Left renal pelvis (tissue), 4 donors: ENCODE data around the gene QRFP. TPM values are rescaled to one million over a fixed set of nuclear protein-coding genes. Genes with fewer than 3 reads are reported as not detected.
A peak's percentile ranks its signal among the peaks of the same experiment; 100 is the strongest.

Experiments used
- DNase-seq, 4 donors: peaks; one replicate each; pipeline ENCODE4 v3.0.0-alpha.2; 2013; ENCODE audit warnings: low read depth in 4 of 4, low spot score in 3 of 4
- polyA plus RNA-seq, 4 donors: library from polyadenylated mRNA; unstranded; fragments of 120-200 nt; gene quantifications; one replicate each; pipeline ENCODE4 v1.2.1, GENCODE V29; 2013; ENCODE audit not compliant: insufficient read length in 4 of 4

QRFP gene
- polyA plus RNA-seq, 4 donors, result 0.37 to 0.61 (median 0.59) TPM

- DNase-seq, result no peak
Observed at GRCh38 chr9:130878295-130878694, 18.3 kb downstream of the QRFP start.

DNA sequence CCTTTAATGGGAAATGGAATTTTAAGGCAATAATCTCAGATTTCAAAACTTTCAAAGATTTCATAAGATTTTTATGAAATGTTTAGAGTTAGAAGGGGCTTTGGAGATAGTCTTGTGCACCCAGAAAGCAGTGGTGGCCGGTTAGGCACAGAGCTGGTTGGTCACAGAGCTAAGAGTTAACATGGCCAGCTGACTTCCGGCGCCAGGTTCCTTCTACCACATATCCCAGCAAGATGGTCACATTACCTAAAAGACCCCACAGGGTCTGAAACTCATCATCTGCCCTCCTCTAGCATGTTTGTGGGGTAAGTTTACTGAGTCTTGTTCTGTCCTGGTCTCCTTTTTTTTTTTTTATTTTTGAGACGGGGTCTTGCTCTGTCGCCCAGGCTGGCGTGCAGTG lies 19.3 kb downstream of the QRFP start:
- no peak for DNase-seq

GRCh38 chr9:130874783-130875182 lies 21.8 kb downstream of the QRFP start:
- no peak for DNase-seq

- no peak for DNase-seq
Observed at GRCh38 chr9:130873966-130874365, 22.6 kb downstream of the QRFP start.

DNA sequence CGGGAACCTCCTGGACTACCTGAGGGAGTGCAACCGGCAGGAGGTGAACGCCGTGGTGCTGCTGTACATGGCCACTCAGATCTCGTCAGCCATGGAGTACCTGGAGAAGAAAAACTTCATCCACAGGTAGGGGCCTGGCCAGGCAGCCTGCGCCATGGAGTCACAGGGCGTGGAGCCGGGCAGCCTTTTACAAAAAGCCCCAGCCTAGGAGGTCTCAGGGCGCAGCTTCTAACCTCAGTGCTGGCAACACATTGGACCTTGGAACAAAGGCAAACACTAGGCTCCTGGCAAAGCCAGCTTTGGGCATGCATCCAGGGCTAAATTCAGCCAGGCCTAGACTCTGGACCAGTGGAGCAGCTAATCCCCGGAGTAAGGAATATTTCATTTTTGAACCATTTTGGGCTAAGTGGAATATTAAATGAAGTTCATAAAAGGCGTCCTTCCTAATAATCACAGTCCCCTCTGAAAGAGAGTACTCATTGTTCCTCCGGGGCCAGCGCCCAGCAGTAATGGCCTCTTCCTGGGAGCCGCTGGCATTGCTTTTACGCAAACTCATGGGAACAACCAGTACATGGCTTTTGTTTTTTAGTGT lies 23.6 kb downstream of the QRFP start:
- DNase-seq, result no peak

GRCh38 chr9:130872508-130872907 lies 24.1 kb downstream of the QRFP start:
- DNase-seq, result no peak

GRCh38 chr9:130872093-130872492 lies 24.5 kb downstream of the QRFP start:
- no peak for DNase-seq

DNA sequence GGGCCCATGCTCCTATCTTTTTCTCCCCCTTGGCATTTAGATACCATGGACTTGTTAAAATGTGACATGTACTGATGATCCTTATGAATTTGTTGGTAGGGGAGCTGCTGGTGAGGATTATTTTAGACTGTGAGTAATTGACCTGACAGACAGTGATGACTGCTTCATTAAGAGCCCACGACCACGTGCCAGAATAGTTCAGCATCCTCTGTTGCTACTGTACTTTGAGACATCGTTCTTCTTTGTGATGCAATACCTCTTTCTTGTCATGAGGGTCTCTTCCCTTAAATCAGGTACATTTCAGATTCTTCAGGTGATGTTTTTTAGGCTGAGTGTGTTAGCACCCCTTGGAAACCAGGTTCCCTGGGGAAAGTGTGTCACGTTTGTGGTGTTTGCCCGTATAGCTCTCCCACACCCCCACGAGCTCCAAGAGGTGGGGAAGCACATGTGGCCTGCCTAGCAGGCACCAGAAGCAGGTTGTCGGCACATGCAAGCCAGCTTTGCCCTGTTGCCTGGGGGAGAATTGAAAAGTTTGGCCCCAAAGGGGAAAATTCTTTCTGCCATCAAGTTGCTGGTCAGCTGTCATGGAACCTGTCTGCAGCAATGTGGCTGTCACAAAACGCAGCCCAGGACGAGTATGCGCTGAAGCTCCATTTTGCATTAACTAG lies 25.1 kb downstream of the QRFP start:
- no peak for DNase-seq

- DNase-seq, result no peak
Observed at GRCh38 chr9:130870491-130871381, 25.9 kb downstream of the QRFP start.

- DNase-seq, result no peak
Observed at GRCh38 chr9:130869250-130869649, 27.4 kb downstream of the QRFP start.

DNA sequence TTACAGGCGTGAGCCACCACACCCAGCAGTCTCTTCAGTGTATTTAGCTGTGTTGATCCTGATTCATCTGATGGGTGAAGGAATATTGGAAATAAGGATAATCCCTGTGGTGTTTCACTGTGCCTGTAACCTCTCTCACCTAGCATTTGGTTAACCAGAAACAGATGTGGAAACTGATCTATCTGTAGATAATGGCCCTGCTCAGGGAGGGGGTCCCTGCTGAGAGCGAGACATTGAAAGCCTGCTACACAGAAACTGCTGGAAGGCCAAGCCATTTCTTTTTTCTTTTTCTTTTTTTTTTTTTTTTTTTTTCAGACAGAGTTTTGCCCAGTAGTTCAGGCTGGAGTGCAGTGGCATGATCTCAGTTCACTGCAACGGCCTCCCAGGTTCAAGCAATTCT lies 28.4 kb downstream of the QRFP start:
- DNase-seq, result no peak

DNA sequence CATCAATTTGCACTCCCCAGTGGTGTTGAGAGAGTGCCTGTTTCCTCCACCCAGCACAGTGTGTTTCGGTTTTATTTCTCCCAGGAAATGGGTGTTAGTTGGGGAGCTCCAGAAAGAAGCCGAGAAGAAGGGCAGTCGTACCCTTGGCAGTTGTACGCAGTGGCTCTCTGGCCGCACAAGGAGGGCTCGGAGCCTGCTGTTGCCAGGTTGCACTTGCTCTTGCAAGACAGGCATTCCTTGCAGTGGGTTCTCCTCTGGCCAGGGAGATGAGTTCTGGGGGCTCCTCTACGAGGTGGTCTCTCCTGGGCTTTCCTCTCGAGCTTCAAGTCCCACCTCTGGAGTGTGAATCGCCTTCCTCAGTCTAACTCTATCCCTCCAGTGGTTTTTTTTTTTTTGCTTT lies 29.1 kb downstream of the QRFP start:
- no peak for DNase-seq

GRCh38 chr9:130866474-130866965 lies 30.1 kb downstream of the QRFP start:
- DNase-seq, result peak in 2 of 4 donors; percentile 60 to 73

DNA sequence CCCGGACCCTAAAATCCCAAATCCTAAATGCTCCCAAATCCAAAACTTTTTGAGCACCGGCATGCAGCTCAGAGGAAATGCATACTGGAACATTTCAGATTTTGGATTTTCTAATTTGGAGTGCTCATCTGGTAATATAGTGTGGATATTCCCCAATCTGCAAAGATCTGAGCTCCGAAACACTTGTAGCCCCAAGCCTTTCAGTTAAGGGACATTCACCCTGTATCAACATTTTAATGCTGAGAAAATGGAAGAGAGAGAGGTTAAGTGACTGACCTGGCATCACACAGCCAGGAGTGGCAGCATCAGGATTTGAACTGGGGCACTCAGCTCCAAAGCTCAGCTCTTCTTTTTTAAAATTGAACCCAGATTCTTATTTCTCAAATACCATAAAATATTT lies 30.7 kb downstream of the QRFP start:
- no peak for DNase-seq

GRCh38 chr9:130864541-130864940 lies 32.1 kb downstream of the QRFP start:
- DNase-seq, result no peak

DNA sequence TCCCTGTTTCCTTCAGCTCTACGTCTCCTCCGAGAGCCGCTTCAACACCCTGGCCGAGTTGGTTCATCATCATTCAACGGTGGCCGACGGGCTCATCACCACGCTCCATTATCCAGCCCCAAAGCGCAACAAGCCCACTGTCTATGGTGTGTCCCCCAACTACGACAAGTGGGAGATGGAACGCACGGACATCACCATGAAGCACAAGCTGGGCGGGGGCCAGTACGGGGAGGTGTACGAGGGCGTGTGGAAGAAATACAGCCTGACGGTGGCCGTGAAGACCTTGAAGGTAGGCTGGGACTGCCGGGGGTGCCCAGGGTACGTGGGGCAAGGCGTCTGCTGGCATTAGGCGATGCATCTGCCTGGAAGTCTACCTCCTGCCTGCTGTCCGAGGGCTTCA lies 33.9 kb downstream of the QRFP start:
- DNase-seq, result no peak

- no peak for DNase-seq
Observed at GRCh38 chr9:130862217-130862616, 34.4 kb downstream of the QRFP start.

DNA sequence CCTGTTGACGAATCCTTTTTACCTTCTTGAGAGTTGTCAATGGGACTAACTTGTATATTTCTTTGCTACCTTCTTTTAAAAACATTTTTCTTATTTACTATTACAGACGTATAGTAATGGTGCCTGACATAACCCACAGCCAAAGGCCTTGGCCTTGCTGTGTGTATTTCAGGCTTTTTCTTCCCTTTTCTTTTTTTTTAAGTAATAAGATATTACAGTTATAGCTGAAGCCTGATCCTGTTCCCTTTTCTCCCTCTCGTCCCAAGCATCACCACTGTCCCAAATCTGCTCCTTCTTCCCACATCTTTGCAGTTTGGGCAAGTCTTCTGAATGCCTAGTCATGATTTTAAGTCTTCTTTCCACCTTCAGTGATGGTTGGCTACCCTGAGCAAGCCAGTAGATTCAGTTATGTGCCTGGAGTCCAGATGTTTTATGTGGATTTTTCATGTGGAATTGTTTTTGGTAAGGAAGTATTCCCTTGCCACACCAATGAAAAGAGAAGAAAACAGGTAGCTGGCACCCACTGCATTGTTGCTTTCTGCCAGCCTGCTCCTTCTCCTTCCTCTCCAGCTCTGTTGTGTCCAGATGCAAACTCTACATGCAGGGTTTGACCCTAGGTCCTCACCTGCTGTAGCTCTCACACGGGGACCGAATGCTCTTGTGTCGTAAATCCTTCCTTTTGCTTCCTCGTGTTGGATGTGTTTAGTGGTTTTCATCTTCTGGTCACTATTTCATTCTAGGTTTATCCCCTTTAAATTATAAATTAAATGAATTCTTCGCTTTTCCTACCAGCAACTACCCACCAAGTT lies 35.0 kb downstream of the QRFP start:
- no peak for DNase-seq

- DNase-seq, result peak in 1 of 4 donors; percentile 70
Observed at GRCh38 chr9:130860458-130861316, 35.9 kb downstream of the QRFP start.
